NCI-H345 (cell line): ENCODE data around the gene TET3.

Source experiments
- DNase-seq: peaks from one replicate; lab custom pipeline; 2025; lab: John Stamatoyannopoulos, UW

TET3 gene

GRCh38 chr2:74005786-74006185 is 21.1 kb downstream of the TET3 start:
- DNase-seq, result no peak

- DNase-seq, result no peak
These were observed 21.7 kb downstream of the TET3 start for GRCh38 chr2:74006459-74006858.

DNA sequence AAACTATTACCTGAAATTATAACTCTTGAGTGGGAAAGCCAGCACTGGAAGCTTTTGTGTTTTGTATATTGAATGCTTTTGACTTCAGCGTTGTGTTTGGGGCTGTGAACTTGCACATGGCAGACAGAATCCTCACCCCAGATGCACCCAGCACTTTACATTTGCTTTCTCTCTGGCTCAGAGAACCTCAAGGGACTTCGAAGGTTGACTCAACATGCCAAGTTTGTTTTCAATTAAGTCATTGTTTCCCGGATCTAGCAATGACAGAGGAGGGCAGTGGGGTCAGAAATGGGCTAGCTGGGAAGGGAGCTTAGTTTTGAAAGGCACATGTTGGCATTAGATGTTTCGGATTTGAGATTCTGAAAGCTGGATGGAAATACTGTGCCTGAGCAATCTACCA is 22.4 kb downstream of the TET3 start:
- DNase-seq, result no peak

GRCh38 chr2:74007711-74008110 is 23.0 kb downstream of the TET3 start:
- no peak for DNase-seq

GRCh38 chr2:74008761-74009395 is 24.2 kb downstream of the TET3 start:
- no peak for DNase-seq

DNA sequence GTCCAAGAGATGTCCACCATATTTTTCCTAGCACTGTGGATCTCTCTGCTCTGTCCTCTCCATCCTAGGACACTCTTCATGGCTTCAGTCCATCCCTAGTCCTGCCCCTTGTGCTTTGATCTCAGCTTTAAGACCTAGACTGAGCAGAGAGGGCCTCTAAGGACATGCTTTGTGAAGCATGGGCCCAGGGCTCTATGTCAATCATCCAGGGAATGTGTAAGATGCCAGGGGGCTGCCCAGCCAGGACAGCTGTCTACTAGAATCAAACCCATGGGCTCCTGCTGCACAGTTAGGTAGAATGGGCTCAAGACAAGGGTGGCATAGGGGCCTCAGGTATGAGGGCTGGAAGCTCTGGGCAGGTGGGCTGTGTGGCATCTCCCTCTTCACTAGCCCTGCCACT is 24.9 kb downstream of the TET3 start:
- DNase-seq, result no peak

DNA sequence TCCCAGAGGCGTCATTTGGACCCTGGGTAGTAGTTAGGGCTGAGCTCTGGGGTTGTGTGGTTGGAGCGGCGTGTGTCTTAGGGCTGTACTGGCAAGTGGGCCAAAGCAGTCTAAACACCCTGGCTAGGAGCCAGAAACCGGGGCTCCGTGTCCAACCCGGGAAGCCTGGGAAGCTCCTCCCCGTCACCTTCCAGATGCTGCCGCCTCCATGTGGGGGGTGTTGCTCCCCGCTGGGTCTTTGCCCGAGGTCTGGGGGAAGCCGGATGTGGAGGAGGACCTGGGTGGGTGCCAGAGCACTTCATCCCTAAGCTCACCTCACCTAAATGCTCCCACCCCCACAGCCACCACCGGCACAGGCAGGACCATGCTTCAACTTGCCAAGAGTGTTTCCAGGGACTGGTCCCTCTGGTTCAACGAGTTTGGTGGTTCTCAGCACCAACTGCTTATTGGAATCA is 25.4 kb downstream of the TET3 start:
- peak; percentile 95 for DNase-seq

- no peak for DNase-seq
These were observed 26.5 kb downstream of the TET3 start for GRCh38 chr2:74011246-74011645.

DNA sequence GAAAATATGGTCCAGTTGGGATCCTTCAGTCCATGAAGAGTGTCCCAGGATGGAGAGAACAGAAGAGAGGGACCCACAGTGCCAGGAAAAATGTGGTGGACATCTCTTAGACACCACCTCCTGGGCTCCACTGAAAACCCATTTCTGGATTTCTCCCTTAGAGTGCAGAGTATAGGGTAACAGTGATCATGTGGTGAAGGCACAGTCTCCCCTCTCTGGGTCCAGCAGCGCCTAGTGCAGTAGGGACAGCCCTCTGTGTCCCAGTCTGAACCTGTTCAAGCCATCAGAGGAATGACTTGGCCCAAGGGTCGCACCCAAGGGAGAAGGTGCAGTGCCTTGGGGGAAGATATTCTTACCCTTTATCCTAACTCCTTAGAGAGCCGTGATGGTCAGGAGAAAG is 30.1 kb downstream of the TET3 start:
- DNase-seq, result no peak

GRCh38 chr2:74017223-74017622 is 32.5 kb downstream of the TET3 start:
- no peak for DNase-seq

DNA sequence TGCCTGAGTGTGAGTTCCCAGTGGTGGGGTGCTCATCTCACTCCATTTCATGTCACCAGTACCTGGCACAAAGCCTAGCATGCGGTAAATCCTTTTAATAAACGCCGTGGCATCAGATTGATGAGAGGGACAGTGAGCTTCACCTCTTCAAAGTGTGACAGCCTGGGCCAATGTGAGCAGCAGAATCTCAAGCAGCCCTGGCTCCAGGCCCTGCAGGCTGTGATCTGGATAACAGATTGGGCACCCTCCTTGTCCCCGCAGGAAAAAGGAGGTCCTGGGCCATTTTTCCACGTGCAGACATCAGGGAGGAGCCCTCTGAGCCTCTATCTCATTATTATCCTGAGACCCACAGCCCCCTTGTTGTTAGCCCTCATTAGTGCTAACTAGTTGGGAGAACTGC is 34.8 kb downstream of the TET3 start:
- DNase-seq, result no peak

- DNase-seq, result no peak
These were observed 36.1 kb downstream of the TET3 start for GRCh38 chr2:74020702-74021406.

DNA sequence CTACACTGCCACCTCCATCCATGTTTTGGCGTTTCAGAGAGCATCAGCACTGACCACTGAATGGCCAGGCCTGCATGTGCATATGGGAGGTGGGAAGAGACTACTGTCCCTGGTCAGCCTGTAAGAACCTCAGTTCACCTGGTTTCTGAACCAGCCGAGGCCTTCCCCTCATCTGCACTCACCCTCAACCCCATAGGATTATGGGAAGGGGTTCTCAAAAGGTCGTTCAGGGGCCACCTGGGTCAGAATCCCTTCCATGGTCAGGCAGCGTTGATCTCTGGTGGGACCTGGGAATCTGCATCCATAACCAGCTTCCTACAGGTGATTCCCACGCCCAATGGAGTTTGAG is 36.7 kb downstream of the TET3 start:
- DNase-seq, result no peak

DNA sequence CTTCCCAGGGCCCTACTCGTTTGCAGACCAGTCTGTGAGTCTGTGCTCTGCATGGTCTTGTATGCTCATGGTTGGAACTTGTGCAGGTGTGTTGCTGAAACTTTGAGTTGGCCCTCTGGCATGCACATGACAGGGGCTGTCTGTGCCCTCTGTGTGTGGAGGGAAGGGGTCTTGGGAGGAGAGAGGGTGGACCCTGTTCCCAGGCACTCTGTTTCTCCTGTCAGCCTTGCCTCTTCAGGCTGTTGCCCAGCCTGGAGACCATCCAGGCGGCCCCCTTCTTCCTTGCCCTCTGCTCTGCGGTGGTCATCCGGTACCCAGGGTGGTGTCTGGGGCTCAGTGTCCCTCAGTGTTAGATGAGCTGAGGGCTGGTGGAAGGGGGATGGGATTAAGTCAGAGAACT is 39.5 kb downstream of the TET3 start:
- DNase-seq, result no peak

GRCh38 chr2:74025971-74026612 is 41.4 kb downstream of the TET3 start:
- no peak for DNase-seq

DNA sequence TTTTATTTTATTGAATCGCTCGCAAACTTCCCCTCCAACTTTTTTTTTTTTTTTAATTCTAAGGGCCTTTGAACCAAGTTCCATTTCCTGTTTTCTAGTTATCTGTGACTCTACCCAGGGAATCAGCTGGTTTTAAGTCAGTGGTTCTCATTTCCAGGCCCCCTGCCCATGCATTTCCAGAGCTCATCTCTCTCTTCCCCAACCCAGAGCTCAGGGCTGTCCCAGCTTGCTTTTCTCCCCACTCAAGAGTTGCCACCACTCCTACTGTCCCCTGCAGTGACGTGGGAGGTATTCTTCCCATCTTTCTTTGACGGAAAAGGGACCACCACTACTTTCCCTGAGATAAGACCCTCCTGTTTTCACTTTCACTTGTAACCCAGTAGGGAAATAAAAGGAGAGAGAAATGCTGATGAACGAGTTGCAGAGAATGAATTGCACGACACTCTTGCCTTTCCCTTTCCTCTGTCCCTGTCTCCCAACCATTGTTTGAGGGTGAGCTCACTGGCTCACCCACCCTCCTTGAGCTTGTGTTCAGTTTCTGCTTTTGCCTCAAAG is 42.1 kb downstream of the TET3 start:
- no peak for DNase-seq

DNA sequence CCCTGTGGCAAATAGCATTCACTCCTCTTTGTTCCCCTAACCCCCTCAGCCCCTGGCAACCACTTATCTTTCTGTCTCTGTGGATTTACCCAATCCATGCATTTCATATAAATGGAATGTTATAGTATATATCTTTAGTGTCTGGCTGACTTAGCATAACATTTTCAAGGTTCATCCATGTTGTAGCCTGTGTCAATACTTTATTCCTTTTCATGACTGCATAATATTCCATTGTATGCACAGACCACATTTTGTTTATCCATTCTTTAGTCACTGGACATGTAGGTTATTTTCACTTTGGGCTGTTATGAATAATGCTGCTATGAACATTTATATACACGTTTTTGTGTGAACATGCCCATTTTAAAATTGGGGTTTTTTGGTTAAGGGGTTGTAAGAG is 42.8 kb downstream of the TET3 start:
- no peak for DNase-seq

GRCh38 chr2:74028290-74028689 is 43.6 kb downstream of the TET3 start:
- DNase-seq, result no peak

- DNase-seq, result no peak
These were observed 44.0 kb downstream of the TET3 start for GRCh38 chr2:74028741-74029140.

- no peak for DNase-seq
These were observed 45.1 kb downstream of the TET3 start for GRCh38 chr2:74029714-74030397.

GRCh38 chr2:74031221-74031620 is 46.5 kb downstream of the TET3 start:
- no peak for DNase-seq

DNA sequence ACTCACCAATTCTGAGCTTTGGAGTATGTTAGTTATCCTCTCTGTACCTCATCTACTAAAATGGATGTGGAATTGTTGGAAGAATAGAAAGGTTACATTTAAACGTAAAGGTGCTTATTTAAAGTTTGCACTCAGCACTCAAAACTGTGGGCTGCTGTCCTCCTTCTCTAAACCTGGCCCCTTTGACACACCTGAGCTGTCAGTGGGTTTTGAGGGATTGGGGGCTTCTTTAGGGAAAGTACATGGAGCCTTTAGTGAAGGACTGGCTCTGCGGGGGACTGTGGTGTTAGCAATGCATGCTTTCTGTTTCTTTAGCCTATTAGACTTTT is 47.2 kb downstream of the TET3 start:
- DNase-seq, result no peak

- no peak for DNase-seq
These were observed 48.7 kb downstream of the TET3 start for GRCh38 chr2:74033375-74033774.
